SHP77 (cell line): Measurements from ENCODE around the gene NEXN.
"Not testable (repeated sequence)": the region's sequence is repeated elsewhere in the genome, so short reads cannot be mapped to it uniquely, and the experiment has no call there.

Source experiments
- DNase-seq, 2 experiments: peaks; one replicate each; lab custom pipeline; 2025; lab: John Stamatoyannopoulos, UW

Gene NEXN

DNA sequence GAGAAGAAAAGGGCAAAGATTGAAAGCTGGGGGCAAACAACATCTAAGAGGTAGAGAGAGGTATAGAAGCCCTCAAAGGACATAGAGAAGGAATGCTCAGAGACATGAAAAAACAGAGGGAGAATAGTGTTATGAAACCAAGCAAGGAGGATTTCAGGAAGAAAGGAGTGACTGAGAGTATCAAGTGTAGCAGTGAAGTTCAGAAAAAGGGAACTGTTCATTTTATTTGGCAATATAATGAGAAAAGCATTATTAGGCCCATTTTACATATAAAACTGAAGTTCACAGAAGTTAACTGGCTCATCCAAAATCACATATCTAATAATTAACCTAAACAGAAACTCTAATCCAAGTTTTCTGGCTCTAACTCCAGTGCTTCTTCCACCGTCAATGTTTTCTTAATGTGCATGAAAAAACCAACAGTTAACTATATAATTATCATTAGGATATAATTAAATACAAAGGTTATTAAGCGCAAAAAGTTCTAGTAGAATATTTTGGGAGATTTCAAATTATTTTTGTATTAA lies 17.7 kb downstream of the NEXN start:
- DNase-seq, result no peak

DNA sequence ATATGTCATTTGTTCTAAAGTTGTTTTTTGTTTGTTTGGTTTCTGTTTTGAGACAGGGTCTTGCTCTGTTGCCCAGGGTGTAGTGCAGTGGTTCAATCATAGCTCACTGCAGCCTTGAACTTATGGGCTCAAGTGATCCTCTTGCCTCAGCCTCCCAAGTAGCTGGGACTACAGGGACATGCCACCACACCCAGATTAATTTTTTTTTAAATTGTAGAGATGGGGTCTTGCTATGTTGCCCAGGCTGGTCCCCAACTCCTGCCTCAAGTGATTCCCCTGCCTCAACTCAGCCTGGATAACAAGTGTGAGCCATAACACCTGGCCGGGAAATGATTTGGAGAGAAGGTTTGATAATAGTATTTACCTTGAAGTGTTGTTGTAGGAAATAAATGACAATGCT lies 18.2 kb downstream of the NEXN start:
- no peak for DNase-seq

DNA sequence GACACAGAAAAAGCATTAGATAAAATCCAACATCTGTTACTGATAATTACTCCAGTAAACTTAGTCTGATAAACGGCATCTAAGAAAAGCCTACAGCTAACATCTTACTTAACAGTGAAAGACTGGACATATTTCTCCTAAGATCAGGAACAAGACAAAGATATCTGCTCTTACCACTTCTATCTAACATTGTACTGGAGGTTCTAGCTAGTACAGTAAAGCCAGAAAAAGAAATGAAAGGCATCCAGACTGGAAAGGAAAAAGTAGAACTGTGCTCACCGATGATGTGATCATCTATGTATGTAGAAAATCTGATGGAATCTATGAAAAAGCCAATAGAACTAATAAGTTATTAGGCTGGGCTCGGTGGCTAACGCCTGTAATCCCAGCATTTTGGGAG lies 21.7 kb downstream of the NEXN start:
- DNase-seq, result no peak

DNA sequence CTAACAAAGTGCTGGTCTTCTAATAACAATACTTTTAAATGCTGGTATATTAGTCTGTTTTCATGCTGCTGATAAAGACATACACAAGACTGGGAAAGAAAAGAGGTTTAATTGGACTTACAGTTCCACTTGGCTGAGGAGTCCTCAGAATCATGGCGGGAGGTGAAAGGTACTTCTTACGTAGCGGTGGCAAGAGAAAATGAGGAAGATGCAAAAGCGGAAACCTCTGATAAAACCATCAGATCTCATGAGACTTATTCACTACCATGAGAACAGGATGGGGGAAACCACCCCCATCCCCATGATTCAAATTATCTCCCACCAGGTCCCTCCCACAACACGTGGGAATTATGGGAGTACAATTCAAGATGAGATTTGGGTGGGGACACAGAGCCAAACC lies 30.5 kb downstream of the NEXN start:
- DNase-seq, result not testable (repeated sequence)

DNA sequence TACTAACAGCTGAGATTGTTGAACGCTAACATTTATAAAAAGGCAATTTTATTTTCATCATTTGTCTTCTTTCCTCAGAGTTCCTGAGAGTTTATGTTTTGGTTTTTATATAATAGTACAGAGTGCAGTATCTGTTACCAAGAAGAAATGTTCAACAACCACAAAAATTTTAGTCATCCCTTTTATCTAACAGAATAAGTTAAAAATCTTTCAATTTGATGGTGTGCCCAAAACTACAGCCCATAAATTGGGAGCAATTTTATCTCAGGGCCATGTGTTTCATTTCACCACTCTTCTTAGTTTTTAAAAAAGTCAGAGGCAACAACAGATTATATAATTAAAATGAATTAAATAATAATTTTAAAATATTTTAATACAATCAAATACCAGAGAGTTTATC lies 37.1 kb downstream of the NEXN start:
- DNase-seq, result no peak

DNA sequence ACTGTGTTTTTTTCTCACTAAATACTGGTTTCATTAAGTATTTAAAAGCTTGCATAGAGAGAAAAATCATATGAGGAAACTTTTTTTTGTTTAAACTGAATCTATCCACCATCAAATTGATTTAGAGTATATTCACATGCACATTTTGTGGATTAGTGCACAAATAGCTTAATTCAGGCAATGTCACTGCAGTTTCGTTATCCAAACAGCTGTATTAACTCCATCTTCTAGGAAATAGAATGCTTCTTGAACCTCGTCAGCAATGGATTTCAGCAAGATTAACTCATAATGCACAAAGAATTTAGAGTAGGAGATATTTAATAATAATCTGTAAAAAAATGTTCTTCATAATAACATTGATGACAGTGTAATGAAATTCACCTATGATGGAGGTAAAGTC lies 37.5 kb downstream of the NEXN start:
- DNase-seq, result no peak

DNA sequence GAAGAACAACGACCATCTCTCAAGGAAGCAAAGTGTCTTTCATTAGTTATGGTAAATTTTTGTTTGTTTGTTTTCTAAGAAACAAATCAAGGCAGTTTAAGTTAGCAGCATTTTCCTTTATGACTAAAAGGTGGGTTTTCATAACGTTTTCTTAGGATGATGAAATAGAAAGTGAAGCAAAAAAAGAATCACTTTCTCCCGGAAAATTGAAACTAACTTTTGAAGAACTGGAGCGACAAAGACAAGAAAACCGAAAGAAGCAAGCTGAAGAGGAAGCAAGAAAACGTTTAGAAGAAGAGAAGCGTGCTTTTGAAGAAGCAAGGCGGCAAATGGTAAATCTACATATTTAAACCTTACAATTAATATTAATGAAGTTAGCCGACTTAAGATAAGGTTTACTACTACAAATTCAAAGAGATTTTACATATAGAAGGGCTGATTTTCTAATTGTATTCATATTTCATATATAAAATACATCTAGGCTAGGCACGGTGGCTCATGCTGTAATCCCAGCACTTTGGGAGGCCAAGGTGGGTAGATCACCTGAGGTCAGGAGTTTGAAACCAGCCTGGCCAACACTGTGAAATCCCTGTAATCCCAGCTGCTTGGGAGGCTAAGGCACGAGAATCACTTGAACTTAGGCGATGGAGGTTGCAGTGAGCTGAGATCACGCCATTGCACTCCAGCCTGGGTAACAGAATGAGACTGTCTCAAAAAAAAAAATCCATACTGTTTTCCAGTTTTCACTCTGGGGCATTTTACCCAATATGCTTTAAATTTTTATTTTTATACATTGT lies 38.3 kb downstream of the NEXN start:
- DNase-seq, result no peak

DNA sequence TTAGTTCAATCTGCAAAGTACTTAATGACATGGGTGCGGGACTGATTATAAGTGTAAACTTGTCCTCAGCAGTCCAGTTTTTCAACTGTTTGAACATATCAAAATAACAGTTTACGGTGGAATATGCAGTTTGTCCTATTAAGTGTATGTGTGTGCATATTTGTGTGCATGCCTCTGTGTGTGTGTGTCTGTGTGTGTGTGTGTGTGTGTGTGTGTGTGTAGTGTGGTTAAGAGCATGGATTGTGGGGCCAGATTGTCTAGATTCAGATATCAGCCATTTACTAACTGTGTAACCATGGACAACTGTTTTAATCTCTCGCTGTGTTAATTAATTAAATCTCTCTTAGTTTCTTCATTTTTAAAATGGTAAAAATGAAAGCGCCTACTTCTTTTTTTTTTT lies 39.0 kb downstream of the NEXN start:
- DNase-seq, result no peak

DNA sequence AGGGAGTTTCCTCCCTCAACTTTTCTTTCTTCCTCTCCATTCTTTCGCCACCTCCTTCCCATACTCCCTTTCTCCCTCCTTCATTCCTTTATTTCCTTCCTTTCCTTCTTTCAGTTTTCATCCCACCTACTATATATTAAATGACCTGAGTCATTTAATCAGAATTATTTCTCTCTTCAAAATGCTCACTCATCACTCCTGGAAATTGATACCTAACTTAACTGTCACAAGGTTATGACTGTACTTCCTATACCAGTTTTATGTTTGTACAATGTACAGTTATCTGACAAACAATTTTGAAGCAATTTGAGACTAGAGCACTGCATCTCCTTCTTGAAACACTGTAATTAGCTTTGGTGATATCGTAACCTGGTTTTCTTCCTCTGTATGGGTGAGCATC lies 41.4 kb downstream of the NEXN start:
- no peak for DNase-seq

DNA sequence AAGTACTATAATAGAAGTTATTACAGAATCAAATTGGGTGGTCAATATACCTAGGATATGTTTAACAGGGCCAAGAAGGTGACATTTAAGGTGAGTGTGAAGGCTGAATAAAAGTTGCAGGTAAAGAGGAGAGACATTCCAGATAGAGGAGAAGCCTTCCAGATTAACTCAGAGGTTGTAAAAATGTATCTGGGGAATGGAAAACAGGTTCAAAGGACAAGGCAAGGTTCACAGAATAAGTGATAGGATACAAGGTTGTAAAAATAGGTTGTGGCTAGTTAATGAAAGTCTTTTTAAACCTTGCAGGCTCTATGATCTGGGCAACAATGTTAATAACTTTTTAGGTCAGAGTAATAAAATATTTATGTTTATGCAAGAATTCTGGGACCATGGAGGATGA lies 50.2 kb downstream of the NEXN start:
- no peak for DNase-seq

DNA sequence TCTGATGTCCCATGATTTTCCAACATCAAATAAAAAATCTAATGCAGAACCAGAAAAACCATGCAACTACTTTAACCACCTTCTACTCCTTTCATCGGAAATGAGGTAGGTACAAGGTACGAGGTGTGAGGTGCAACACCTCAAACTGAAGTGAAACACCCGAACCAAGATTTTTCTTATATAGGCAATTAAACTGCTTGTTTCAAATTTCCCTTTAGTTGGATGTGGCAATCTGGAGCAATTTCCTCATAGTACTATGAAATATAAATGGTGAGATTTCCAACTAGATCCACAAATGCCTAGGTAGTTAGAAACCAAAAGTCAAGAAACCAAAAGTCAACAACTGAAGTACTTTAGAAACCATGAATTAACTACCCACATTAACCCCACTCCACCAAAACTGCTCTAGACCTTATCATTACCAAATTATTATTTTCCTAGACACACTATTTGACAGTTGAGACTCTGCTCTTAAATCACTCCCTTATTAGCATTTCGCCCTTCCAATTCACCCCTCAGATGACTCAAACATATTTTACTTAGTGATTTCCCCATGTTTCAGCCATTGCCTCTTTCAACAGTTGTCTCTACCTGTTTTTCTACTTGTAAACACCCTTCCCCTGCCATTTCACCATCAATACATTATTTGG lies 52.6 kb downstream of the NEXN start:
- DNase-seq, result no peak

DNA sequence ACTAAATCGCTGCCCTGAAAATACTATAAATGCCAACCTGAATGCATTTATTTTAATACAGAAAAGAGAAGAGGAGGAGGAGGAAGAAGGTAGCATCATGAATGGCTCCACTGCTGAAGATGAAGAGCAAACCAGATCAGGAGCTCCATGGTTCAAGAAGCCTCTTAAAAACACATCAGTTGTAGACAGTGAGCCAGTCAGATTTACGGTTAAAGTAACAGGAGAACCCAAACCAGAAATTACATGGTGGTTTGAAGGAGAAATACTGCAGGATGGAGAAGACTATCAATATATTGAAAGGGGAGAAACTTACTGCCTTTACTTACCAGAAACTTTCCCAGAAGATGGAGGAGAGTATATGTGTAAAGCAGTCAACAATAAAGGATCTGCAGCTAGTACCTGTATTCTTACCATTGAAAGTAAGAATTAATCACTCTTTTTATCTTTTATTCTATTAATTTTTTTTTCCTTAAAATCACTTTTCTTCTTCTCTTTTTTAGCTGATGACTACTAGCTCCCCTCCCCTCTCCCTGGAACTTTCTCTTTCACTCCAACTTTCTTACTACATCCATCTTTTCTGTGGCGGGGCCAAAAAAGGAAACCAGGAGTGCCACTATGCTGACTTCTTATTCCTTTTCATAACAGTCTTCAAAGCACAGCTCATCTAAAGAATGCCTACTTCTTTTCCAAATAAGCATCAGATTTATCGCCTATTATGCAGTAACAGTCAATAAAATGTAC lies 54.1 kb downstream of the NEXN start:
- DNase-seq, result no peak

DNA sequence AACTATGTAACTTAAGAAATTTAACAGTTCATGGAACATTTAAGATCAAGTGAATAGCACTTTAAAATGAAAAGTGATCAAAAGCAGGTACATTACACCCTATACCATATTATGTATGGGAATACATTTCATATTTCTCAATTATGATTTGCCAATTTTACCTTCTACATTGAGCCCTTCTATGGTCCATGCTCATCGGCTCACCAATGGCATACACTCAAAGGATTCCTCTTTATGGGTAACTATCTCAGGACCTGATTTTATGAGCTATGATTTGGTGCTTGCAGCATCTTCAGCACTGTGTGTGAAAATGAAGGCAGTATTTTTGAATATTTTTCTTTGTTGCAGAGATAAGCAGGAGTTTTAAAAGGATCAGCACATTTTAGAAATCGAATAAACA lies 56.9 kb downstream of the NEXN start:
- DNase-seq, result no peak

DNA sequence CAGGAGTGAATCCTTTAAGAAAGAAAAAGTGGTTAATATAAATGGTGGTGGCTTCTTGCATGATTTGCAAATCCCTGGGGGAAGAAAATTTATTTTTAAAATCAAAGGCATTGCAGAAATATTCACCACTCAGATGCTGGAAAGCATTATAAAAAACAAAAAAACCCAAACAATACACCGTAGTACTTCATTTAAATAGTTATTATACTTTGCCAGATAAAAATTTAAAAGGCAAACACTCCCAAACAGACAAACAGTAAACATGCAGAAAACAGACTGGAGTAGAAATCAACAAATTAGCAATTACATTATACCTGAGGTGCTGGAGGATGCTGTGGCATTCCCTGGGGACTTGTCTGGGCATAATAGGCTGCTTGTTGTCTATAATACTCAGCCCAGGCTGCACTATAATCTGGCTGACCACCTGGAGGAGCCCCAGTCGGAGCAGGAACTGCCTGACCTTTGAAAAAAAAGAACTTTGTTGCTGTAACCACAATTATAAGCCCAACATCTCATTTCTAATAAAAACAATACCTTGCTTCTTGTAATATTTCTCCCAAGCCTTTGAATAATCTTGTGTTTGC lies 60.5 kb downstream of the NEXN start:
- no peak for DNase-seq

DNA sequence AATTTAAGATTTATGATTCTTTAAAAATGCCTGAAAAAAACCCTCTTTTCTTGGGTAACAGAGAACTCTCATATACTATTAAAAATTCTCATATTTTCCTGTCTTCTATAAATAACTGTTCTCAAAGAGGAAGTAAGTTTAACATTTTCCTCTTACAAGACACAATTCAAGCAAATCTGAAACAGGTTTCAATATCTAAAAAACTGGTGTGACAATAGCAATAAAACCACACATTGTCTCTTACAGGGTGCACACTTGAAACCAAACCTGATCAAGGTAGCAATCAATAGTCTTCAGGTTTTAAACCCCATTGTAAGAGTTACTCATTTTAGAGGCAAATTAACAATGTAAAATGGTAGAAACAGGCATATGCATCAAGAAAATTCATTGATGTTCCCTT lies 62.4 kb downstream of the NEXN start:
- DNase-seq, result no peak

DNA sequence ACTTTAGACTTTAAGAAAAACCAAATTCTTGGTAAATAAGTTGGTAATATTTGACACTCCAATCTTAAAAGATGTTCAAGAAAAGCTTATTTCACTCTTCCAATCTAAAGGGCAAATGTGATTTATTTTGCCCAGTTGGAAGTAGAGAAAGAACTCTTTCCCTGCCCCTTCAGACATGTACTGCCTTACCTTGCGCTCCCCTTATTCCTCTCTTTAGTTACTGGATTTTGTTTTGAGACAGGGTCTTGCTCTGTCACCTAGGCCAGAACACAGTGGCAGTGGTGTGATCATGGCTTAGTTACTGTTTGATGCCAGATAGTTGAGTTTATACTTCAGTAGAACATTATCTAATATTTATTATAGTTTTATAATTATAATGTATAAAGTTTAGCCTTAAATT lies 62.9 kb downstream of the NEXN start:
- no peak for DNase-seq

DNA sequence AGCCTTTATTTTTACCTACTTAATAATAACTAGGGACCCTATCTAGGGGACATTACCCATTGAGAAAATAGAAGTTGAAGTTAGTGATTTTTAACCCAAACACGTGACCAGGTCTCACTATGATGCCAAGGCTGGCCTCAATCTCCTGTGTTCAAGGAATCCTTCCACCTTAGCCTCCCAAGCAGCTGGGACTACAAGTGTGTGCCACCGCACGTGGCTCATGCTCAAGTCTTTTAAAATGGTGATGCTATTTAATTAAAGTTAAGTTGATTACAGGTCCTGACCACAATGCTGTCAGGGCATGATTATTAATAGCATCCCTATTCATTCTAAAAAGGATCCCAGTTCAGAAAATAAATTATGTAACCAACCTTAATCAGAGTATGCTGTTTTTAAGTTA lies 65.5 kb downstream of the NEXN start:
- DNase-seq, result no peak

DNA sequence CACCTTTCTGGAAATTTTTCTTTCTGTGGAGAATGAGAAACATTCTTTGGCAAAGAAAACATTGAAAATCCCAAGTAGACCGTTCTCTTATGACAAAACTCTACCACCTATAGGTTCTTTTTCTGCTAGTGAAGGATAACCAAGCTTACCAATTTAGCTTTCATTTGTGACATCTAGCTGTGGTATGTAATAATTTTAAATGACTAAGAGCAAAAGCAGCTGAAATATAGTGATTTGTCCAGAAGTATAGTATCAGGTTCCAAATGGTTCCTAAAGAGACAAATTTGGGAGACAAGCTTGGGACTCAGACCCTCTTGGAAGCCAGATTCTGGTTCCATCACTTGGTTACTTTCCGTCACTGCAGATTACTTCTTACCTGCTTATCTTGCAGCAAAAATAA lies 66.1 kb downstream of the NEXN start:
- DNase-seq, result no peak

DNA sequence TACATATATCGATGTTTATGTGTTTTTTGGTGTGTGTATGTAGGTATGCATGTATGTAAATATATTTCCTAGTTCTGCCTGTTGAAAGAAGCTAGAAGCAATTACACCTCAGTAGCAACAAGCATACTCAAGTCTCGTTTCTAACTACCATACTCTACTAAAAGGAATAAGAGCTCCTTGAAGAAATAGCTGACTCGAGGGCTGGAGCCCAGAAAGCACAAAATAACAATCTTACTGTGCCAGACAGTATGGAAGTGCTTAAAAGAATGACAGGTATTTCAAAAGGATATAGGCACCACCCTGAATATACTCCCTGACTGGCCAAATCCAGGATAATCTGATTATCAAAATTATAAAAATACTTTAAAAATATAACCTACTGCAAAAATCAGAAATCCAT lies 67.3 kb downstream of the NEXN start:
- no peak for DNase-seq

DNA sequence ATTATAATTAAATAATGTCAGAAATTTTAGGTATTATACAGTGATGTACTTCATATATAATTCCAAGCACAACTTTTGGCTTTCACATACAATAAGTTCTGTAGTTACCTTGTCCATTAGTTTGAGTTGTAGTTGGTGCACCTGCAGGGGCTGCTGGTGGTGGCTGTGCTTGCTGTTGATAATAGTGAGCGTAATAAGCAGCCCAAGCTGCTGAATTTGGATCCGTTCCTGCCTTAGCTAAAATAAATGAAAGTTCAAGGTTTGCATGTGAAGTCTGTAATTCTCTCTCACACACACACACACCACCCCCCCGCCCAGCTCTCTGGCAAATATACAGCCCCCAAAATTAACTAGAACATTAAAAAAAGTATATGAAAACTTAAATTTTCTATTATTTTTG lies 68.0 kb downstream of the NEXN start:
- no peak for DNase-seq

DNA sequence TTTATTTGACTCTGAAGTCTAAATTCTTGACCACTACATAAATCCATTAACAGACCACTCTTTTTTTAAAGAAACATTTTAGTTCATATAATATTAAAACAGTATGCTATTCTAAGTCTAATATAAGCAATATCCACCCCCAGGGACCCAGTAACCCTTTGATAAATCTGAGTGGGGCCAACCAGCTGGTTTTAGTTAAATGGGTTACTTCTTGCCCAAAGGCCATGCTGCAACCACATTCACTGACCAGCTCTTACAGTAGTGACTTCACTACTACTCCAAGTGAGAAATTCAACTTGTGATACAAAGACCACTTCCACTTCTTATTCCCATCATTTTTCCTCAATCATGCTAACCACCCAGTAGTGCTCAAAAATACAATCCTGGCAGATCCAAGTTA lies 70.0 kb downstream of the NEXN start:
- no peak for DNase-seq

DNA sequence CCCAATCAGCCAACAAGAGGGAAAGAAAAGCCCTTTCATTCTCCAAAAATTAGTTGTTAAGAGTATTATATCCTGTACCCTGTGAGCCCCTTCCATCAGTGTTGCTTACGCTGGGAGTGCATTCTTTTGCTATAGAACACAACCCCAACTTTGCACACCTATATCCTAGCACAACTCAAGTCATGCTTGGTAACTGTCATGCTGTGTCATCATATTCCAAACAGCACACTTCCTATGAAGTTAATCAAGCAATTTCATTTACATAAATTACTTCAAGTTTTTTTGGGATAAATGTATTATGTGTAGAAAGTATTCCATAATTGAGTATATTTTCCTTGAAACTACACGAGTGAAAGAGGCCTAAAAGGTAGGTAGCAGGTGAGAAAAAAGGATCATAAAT lies 70.4 kb downstream of the NEXN start:
- no peak for DNase-seq

DNA sequence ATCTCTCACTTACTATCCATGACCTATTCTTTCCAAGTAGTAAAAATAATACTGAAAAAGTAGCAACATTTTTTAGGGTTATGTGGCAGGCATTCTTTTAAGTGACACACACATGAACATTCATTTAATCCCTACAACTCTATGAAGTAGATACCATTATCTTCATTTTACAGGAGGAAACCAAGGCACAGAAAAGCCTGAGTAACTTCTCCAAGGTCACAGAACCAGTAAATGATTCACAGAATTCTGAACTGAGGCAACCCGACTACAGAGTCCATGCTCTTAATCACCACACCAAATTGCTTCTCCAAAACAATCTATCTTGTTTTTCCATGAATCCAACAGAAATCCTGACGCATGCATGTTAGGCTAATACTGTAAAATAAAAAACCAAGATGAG lies 73.0 kb downstream of the NEXN start:
- DNase-seq, result no peak
